IMR-90 (cell line): ENCODE measurements around the gene TVP23C. TPM values are rescaled to one million over a fixed set of nuclear protein-coding genes. Genes with fewer than 3 reads are reported as not detected.
A peak's percentile ranks its signal among the peaks of the same experiment; 100 is the strongest.

Experiments
- ATAC-seq: fragments of 200-7000 bp; cut with Tn5 transposase; 2 replicates; pipeline ENCODE4 v1.9.1; 2020; ENCODE audit warnings: low read depth, mild to moderate bottlenecking, moderate library complexity
- BruUV-seq: library from RNA; stranded (reverse); fragments of 400-500 nt; replicated peaks from 2 replicates; lab custom pipeline; 2021; lab: Mats Ljungman, UMichigan
- CTCF ChIA-PET: fragments of 300-600 bp; formaldehyde crosslinking; extraction: SDS; loops from one replicate; lab custom pipeline; 2021; ENCODE audit warnings: antibody characterized with exemption; lab: Yijun Ruan, JAX
- POLR2A ChIA-PET: fragments of 300-600 bp; sonication (Branson Sonifier 250); formaldehyde crosslinking; loops from one replicate; lab custom pipeline; 2022; ENCODE audit warnings: antibody characterized with exemption; ENCODE audit not compliant: unreplicated experiment; lab: Charles Lee
- DNase-seq: peaks from one replicate; pipeline ENCODE4 v3.0.0; 2013
- H2AFZ ChIP-seq: replicated peaks from 2 replicates; pipeline ENCODE3; 2013; ENCODE audit warnings: low read length, mild to moderate bottlenecking; ENCODE audit not compliant: poor library complexity
- H2AK5ac ChIP-seq: 2 replicates; pipeline ENCODE4 v1.6.1; 2013; ENCODE audit warnings: low read depth, low read length, inconsistent platforms
- H2AK9ac ChIP-seq: replicated peaks from 2 replicates; pipeline ENCODE3; 2013; ENCODE audit warnings: mild to moderate bottlenecking, low read depth, low read length, moderate library complexity; ENCODE audit not compliant: poor library complexity
- H2BK120ac ChIP-seq: 2 replicates; pipeline ENCODE4 v1.6.1; 2013; ENCODE audit warnings: low read depth, low read length, inconsistent platforms
- H2BK15ac ChIP-seq: 3 replicates; pipeline ENCODE4 v1.6.1; 2013; ENCODE audit warnings: low read depth, low read length, inconsistent platforms
- H2BK20ac ChIP-seq: 2 replicates; pipeline ENCODE4 v1.6.1; 2013; ENCODE audit warnings: low read depth, mild to moderate bottlenecking, inconsistent platforms, low read length, moderate library complexity
- H2BK5ac ChIP-seq: 2 replicates; pipeline ENCODE4 v1.6.1; 2013; ENCODE audit warnings: mild to moderate bottlenecking, low read depth, low read length, inconsistent platforms; ENCODE audit not compliant: poor library complexity, severe bottlenecking
- H3K14ac ChIP-seq: replicated peaks from 2 replicates; pipeline ENCODE4 v1.6.1; 2013; ENCODE audit warnings: low read depth, low read length, inconsistent platforms
- H3K18ac ChIP-seq: 2 replicates; pipeline ENCODE4 v1.6.1; 2013; ENCODE audit warnings: low read depth, low read length, control low read depth
- H3K23ac ChIP-seq: 2 replicates; pipeline ENCODE4 v1.6.1; 2013; ENCODE audit warnings: low read depth, low read length, inconsistent platforms
- H3K27ac ChIP-seq: 2 replicates; pipeline ENCODE4 v1.5.1; 2013; ENCODE audit warnings: mild to moderate bottlenecking, control low read depth, low read length; ENCODE audit not compliant: insufficient read depth
- H3K27me3 ChIP-seq: 2 replicates; pipeline ENCODE4 v1.6.1; 2013; ENCODE audit warnings: low read length; ENCODE audit not compliant: control insufficient read depth, insufficient read depth
- H3K36me3 ChIP-seq: 2 replicates; pipeline ENCODE4 v1.6.1; 2013; ENCODE audit warnings: low read length, mixed read lengths; ENCODE audit not compliant: control insufficient read depth, insufficient read depth
- H3K4ac ChIP-seq: 2 replicates; pipeline ENCODE4 v1.6.1; 2013; ENCODE audit warnings: low read depth, low read length, inconsistent platforms
- H3K4me1 ChIP-seq: 2 replicates; pipeline ENCODE4 v1.6.1; 2013; ENCODE audit warnings: low read length, mixed read lengths; ENCODE audit not compliant: control insufficient read depth, insufficient read depth
- H3K4me2 ChIP-seq: 2 replicates; pipeline ENCODE4 v1.6.1; 2013; ENCODE audit warnings: low read depth, mild to moderate bottlenecking, control low read depth, low read length, moderate library complexity
- H3K4me3 ChIP-seq: 2 replicates; pipeline ENCODE4 v1.5.1; 2013; ENCODE audit warnings: low read depth, mild to moderate bottlenecking, control low read depth, low read length, moderate library complexity; ENCODE audit not compliant: insufficient read depth
- H3K56ac ChIP-seq: 2 replicates; pipeline ENCODE4 v1.6.1; 2013; ENCODE audit warnings: low read length, inconsistent platforms; ENCODE audit not compliant: insufficient read depth; ENCODE audit errors: extremely low read depth
- H3K79me1 ChIP-seq, 2 experiments: 2 replicates each; pipeline ENCODE4 v1.6.1; 2013; ENCODE audit warnings: low read length in 2 of 2, inconsistent platforms in 1 of 2, low read depth in 1 of 2
- H3K9ac ChIP-seq: 2 replicates; pipeline ENCODE4 v1.6.1; 2013; ENCODE audit warnings: low read depth, low read length, control low read depth
- H3K9me1 ChIP-seq: 2 replicates; pipeline ENCODE4 v1.6.1; 2013; ENCODE audit warnings: low read length, inconsistent platforms; ENCODE audit not compliant: insufficient read depth
- H3K9me3 ChIP-seq: 2 replicates; pipeline ENCODE4 v1.6.1; 2013; ENCODE audit warnings: low read length; ENCODE audit not compliant: control insufficient read depth, insufficient read depth
- H4K20me1 ChIP-seq: 2 replicates; pipeline ENCODE4 v1.6.1; 2013; ENCODE audit warnings: low read length, inconsistent platforms; ENCODE audit not compliant: insufficient read depth
- H4K5ac ChIP-seq: 2 replicates; pipeline ENCODE4 v1.6.1; 2013; ENCODE audit warnings: mild to moderate bottlenecking, low read depth, low read length, control low read depth
- H4K8ac ChIP-seq, 2 experiments: 2 replicates each; pipeline ENCODE4 v1.6.1; 2013; ENCODE audit warnings: low read depth in 2 of 2, low read length in 2 of 2, control low read depth in 1 of 2, inconsistent platforms in 1 of 2
- H4K91ac ChIP-seq: 2 replicates; pipeline ENCODE4 v1.6.1; 2013; ENCODE audit warnings: low read depth, low read length, inconsistent platforms; ENCODE audit not compliant: insufficient read depth
- BHLHE40 ChIP-seq: fragments of 150-350 bp; IDR thresholded peaks from 2 replicates; pipeline ENCODE4 v1.6.1; 2016; ENCODE audit warnings: mild to moderate bottlenecking, low read depth, low read length
- CEBPB ChIP-seq: IDR thresholded peaks from 2 replicates; pipeline ENCODE4 v1.6.1; 2012; ENCODE audit warnings: low read depth, low read length, improper control_type of control experiment
- ELK1 ChIP-seq: fragments of 150-350 bp; IDR thresholded peaks from 2 replicates; pipeline ENCODE4 v1.6.1; 2016; ENCODE audit warnings: low read depth, mild to moderate bottlenecking, low read length, moderate library complexity, borderline replicate concordance
- MXI1 ChIP-seq: IDR thresholded peaks from 2 replicates; pipeline ENCODE4 v1.6.1; 2012; ENCODE audit warnings: low read depth, mild to moderate bottlenecking, low read length, moderate library complexity, borderline replicate concordance
- WGBS, 2 experiments: methylation state at CpG; one replicate each; pipeline versions ENCODE4 v1.1.5 to v1.1.7; 2013; ENCODE audit warnings: missing lambda C conversion rate in 2 of 2; ENCODE audit not compliant: insufficient read length in 1 of 2; ENCODE audit errors: extremely low coverage in 2 of 2; 5-methylcytosine and 5-hydroxymethylcytosine counted together
- dilution Hi-C: fragments of 300-500 bp; cut with HindIII; formaldehyde crosslinking; loops from one replicate; pipeline ENCODE4 v1.14.3; 2018; ENCODE audit warnings: low sequenced_read_pairs; ENCODE audit not compliant: unreplicated experiment
- in situ Hi-C: fragments of 300-500 bp; cut with MboI; formaldehyde crosslinking; loops from 3 replicates; pipeline ENCODE4 v1.14.3; 2019; ENCODE audit warnings: low sequenced_read_pairs, inconsistent platforms, mixed read lengths
- intact Hi-C: fragments of 100-400 bp; cut with micrococcal nuclease; formaldehyde crosslinking; loops from 2 replicates; pipeline ENCODE4 v1.10.0; 2022
- polyA plus RNA-seq, 3 experiments: library from polyadenylated mRNA; depleted of rRNA; stranded (reverse); fragments of >200 nt; gene quantifications; 2 replicates each; pipeline ENCODE4 v1.2.3, GENCODE V29; 2012; ENCODE audit warnings: low replicate concordance in 1 of 3
- total RNA-seq: library from RNA; depleted of rRNA; stranded (reverse); fragments of >200 nt; gene quantifications from 2 replicates; pipeline ENCODE4 v1.2.3, GENCODE V29; 2012

The TVP23C gene
- total and polyA plus RNA-seq, 2 of the 4 experiments (the other 2 are of a cell fraction) = 7.5 to 12.0 TPM

GRCh38 chr17:15454346-15454745, 108.9 kb downstream of the TVP23C start (continued):
- TF ChIP-seq BHLHE40 = no peak

GRCh38 chr17:15453782-15454181, 109.5 kb downstream of the TVP23C start:
- no peak overlapping the region for H3K23ac ChIP-seq
- in situ Hi-C loops (no loop called here), intact Hi-C loops (no loop called here), dilution Hi-C loops (no loop called here)
- H3K4ac ChIP-seq = no peak overlapping the region
- DNase-seq = no peak
- no peak overlapping the region for H2AK9ac ChIP-seq
- H2BK5ac ChIP-seq = no peak overlapping the region
- peak overlapping the region; percentile 54 for H3K18ac ChIP-seq
- H2AK5ac ChIP-seq = peak overlapping the region; percentile 17; the same call in 1 of the 2 replicates
- H4K20me1 ChIP-seq = no peaks in the 10 kb centered on the region
- WGBS, 2 experiments = 100% methylated on average over 1 of the region's 3 CpGs; no CpG with 5 or more reads in 1 of the 2 experiments
- H4K5ac ChIP-seq = no peak overlapping the region
- no peaks in the 10 kb centered on the region for H3K79me1 ChIP-seq
- no peaks in the 10 kb centered on the region for H3K27me3 ChIP-seq
- H2AFZ ChIP-seq = no peak overlapping the region
- no TSS peak for BruUV-seq
- peaks cover 3% of the 10 kb centered on the region for H3K9me3 ChIP-seq
- no peak overlapping the region for H2BK15ac ChIP-seq
- H4K91ac ChIP-seq = no peak overlapping the region; the same call in 1 of the 2 replicates
- no peak for TF ChIP-seq CEBPB
- TF ChIP-seq ELK1 = no peak
- TF ChIP-seq MXI1 = no peak
- 0 out of 2 replicates have a peak overlapping the region, but pooled peaks have one; percentile 7 for H3K14ac ChIP-seq
- ChIA-PET CTCF (no interaction called here), POLR2A (no interaction called here)
- peaks cover 3% of the 10 kb centered on the region; the same call in 1 of the 2 replicates for H3K36me3 ChIP-seq
- peaks cover 18% of the 10 kb centered on the region; the same call in 1 of the 2 replicates for H3K9me1 ChIP-seq
- peaks cover 22% of the 10 kb centered on the region for H3K4me1 ChIP-seq
- H3K9ac ChIP-seq = no peak overlapping the region
- no peak overlapping the region; a peak in 1 of 4 replicates for H4K8ac ChIP-seq
- no peak for ATAC-seq
- no peak overlapping the region; the same call in 1 of the 2 replicates for H2BK20ac ChIP-seq
- H3K27ac ChIP-seq = no peak overlapping the region
- no peak overlapping the region for H3K56ac ChIP-seq
- H3K4me3 ChIP-seq = no peak overlapping the region
- no peak overlapping the region for H3K4me2 ChIP-seq
- H2BK120ac ChIP-seq = no peak overlapping the region
